AG04449 (cell line): Measurements from ENCODE around the gene SLC6A16.
"Not testable (repeated sequence)": the region's sequence is repeated elsewhere in the genome, so short reads cannot be mapped to it uniquely, and the experiment has no call there.

Experiments used
- CTCF ChIA-PET: fragments of 350-600 bp; formaldehyde crosslinking; extraction: SDS; loops from one replicate; lab custom pipeline; 2021; ENCODE audit warnings: antibody characterized with exemption; lab: Yijun Ruan, JAX
- POLR2A ChIA-PET: fragments of 400-600, 350-600 bp; formaldehyde crosslinking; extraction: SDS; loops from one replicate; lab custom pipeline; 2020; ENCODE audit warnings: antibody characterized with exemption, inconsistent platforms; lab: Yijun Ruan, JAX
- DNase-seq: peaks from one replicate; pipeline ENCODE4 v3.0.0-alpha.2; 2010; ENCODE audit warnings: low read depth, low spot score
- H3K4me3 ChIP-seq: 2 replicates; pipeline ENCODE4 v1.5.1; 2011; ENCODE audit warnings: low read depth, mild to moderate bottlenecking, control low read depth, low read length
- TF ChIP-seq, protein P1 (sequence below): IDR thresholded peaks from one replicate; pipeline ENCODE4 v1.5.1; 2011; ENCODE audit warnings: mild to moderate bottlenecking, moderate library complexity, low read length, control low read depth, inconsistent platforms; ENCODE audit not compliant: insufficient read depth; ENCODE audit errors: missing control alignments

SLC6A16 gene

GRCh38 chr19:49324801-49325576 lies at the start of gene SLC6A16:
SLC6A16 (minus strand) TSS chr19:49325191; CDS start chr19:49311347, 13,844 bp downstream.
- POLR2A ChIA-PET, result no interaction called here
- CTCF ChIA-PET, result interaction anchor here (1.4 to 5.7 kb wide), 3 partner anchors 23 to 99 kb away, joined by 4 to 31 read pairs (median 4); no protein-coding TSS in a partner anchor
- DNase-seq, result no peak
- TF ChIP-seq, protein P1, sequence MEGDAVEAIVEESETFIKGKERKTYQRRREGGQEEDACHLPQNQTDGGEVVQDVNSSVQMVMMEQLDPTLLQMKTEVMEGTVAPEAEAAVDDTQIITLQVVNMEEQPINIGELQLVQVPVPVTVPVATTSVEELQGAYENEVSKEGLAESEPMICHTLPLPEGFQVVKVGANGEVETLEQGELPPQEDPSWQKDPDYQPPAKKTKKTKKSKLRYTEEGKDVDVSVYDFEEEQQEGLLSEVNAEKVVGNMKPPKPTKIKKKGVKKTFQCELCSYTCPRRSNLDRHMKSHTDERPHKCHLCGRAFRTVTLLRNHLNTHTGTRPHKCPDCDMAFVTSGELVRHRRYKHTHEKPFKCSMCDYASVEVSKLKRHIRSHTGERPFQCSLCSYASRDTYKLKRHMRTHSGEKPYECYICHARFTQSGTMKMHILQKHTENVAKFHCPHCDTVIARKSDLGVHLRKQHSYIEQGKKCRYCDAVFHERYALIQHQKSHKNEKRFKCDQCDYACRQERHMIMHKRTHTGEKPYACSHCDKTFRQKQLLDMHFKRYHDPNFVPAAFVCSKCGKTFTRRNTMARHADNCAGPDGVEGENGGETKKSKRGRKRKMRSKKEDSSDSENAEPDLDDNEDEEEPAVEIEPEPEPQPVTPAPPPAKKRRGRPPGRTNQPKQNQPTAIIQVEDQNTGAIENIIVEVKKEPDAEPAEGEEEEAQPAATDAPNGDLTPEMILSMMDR, result no peak
- no peak within 1 kb of the TSS for H3K4me3 ChIP-seq

DNA sequence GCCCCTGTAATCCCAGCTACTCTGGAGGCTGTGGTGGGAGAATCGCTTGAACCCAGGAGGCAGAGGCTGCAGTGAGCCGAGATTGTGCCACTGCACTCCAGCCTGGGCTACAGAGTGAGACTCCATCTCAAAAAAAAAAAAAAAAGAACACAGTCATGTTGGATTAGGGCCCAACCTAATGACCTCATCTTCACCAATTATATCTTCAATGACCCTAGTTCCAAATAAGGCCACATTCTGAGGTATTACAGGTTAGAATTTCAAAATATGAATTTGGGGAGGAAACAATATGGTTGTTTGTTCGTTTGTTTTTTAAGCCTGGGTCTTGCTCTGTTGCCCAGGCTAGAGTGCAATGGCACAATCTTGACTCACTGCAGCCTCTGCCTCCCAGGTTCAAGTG lies 48.2 kb upstream of the SLC6A16 start:
- POLR2A ChIA-PET, result interaction anchor here (0.7 kb wide), 1 partner anchor 104 kb away, joined by 3 read pairs; no protein-coding TSS in a partner anchor
- CTCF ChIA-PET, DNase-seq, H3K4me3 ChIP-seq: not testable (repeated sequence)

GRCh38 chr19:49371184-49371583 lies 46.2 kb upstream of the SLC6A16 start:
- TF ChIP-seq, protein P1, result no peak
- no peak for DNase-seq
- H3K4me3 ChIP-seq, result no peak overlapping the region
- CTCF ChIA-PET, result no interaction called here
- POLR2A ChIA-PET, result no interaction called here

GRCh38 chr19:49368711-49369358 lies 43.8 kb upstream of the SLC6A16 start:
- ChIA-PET POLR2A (no interaction called here), CTCF (no interaction called here)
- DNase-seq, result no peak
- no peak overlapping the region for H3K4me3 ChIP-seq
- TF ChIP-seq, protein P1, result no peak

DNA sequence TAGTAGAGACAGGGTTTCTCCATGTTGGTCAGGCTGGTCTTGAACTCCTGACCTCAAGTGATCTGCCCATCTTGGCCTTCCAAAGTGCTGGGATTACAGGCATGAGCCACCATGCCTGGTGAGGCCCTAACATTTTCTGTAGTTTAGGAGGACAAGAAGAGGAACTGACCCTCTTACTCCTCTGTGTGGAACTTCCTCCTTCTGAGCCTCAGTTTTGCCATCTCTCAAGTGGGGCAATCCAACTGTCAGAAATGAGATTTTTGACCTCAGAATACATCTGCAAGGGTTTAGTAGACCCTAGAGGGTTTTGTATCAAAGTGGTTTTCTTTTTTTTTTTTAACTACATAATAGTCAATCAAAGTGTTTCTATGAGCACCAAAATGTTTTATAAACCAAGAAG lies 41.1 kb upstream of the SLC6A16 start:
- POLR2A ChIA-PET, result interaction anchor here (0.6 kb wide), 1 partner anchor 65 kb away, joined by 3 read pairs; no protein-coding TSS in a partner anchor
- TF ChIP-seq, protein P1, result no peak
- CTCF ChIA-PET, result interaction anchor here (0.9 kb wide), 1 partner anchor 13 kb away, joined by 4 read pairs; no protein-coding TSS in a partner anchor
- DNase-seq, result no peak
- H3K4me3 ChIP-seq, result no peak overlapping the region

- TF ChIP-seq, protein P1, result no peak
- peak overlapping the region; percentile 43; the same call in 1 of the 2 replicates for H3K4me3 ChIP-seq
- no peak for DNase-seq
- POLR2A ChIA-PET, result no interaction called here
- CTCF ChIA-PET, result no interaction called here
Measured at GRCh38 chr19:49364083-49364737, 39.2 kb upstream of the SLC6A16 start.
